ENCODE results near the gene GLI1. TPM values are rescaled to one million over a fixed set of nuclear protein-coding genes. Genes with fewer than 3 reads are reported as not detected.
A peak's percentile ranks its signal among the peaks of the same experiment; 100 is the strongest.

The GLI1 gene
- total RNA-seq, 1 experiment from 2014 or later: 0.57 TPM

DNA sequence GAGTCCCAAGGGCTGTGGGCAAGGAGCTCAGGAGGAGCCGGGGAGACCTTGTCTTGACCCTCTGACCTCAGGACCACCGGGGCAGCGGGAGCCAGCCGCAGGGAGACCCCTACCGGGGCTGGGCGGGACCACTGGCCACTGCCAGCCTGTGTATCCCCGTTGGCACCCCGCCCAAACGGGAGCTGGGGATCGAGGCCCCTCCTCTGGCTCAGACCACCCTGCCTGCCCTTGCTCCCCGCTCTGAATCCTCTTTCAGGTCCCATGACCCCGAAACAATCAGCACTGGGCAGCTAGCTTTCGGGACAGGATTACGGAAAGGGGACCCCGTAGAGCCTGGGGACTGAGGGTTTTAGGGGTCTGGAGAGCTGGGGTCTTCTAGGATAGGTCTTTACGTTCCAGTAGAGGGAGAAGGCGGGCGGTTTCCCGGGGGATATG, 1.3 kb downstream of the GLI1 start:
- DNase-seq (ENCODE audit: low read depth): no peak

- DNase-seq (ENCODE audit: low read depth): peak; percentile 82
Observed at GRCh38 chr12:57461276-57461916, 1.8 kb downstream of the GLI1 start.

DNA sequence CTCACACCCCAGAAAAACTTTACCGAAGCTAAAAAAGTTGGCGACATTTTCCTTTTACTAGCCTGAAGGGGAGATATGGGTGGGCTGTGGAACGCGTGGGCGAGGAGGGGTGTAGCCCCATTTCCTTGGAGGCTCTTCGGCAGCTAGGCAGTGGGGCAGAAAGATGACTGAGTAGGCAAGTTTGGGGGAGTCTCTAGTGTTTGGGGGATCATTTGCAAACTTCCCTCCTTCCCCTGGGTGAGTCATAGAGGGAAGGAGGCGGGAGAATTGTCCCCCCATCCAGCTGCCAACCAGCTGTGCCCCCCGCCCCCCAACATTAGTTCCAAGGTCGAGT, 2.3 kb downstream of the GLI1 start:
- peak; percentile 58 for DNase-seq (ENCODE audit: low read depth)

DNA sequence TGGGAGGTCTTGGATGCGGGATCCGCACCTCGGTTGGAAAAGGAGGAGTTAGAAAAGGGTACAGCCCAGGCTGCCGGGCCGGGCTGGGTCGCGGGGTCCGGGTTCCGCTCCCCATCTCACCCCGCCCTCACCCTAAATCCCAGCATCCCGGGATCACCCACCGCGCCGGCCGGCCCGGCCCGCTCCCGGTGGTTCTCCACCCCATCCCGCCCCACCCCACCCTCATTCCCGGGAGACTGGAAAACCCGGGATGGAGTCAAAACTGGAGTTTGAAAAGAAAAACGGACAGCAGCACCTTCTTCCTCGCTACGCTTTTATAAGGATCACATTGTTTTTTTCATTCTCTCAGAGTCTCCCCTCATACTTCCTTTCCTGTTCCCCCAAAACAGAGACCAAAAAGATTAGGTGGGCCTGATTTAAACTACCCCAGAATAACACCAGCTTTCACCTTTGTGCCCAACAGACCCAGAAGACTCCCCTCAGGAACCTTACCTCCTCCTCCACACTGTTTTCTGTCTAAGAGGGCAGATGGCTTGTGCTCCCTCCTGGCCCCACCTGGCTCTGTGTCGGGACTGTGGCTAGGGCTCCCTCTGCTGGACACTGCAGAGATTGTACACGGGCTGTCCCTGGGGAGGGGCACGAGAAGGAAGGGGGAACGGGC, 2.8 kb downstream of the GLI1 start:
- DNase-seq (ENCODE audit: low read depth): peak; percentile 94

DNA sequence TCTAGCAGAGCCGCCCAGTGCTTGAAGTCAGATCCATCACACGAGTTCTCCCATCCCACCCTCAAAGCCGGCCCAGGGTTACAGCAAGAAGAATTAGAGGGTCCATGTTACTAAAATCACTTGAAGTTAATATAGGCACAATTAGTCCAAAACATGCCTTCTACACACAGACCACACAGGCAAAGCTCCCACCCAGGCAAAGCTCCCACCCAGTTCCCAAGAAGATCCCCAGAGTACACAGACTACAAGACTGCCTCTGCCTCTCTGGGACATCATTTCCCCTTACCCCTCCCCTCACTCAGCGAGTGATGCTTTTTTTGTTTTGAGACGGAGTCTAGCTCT, 3.3 kb downstream of the GLI1 start:
- DNase-seq (ENCODE audit: low read depth): no peak

DNA sequence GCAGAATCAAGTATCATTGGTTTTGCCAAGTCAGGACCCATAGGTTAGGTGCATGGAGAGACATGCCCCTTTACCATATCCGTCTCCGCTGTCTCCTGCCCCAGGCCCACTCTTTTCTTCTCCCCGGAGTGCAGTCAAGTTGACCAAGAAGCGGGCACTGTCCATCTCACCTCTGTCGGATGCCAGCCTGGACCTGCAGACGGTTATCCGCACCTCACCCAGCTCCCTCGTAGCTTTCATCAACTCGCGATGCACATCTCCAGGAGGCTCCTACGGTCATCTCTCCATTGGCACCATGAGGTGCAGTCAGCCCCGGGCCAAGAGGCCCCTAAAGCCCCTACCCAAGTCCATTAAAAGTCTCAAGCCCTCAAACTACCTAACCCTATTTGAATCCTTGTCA, 5.0 kb downstream of the GLI1 start:
- no peak for DNase-seq (ENCODE audit: low read depth)

GRCh38 chr12:57465030-57465746, 5.6 kb downstream of the GLI1 start:
- DNase-seq (ENCODE audit: low read depth): no peak

DNA sequence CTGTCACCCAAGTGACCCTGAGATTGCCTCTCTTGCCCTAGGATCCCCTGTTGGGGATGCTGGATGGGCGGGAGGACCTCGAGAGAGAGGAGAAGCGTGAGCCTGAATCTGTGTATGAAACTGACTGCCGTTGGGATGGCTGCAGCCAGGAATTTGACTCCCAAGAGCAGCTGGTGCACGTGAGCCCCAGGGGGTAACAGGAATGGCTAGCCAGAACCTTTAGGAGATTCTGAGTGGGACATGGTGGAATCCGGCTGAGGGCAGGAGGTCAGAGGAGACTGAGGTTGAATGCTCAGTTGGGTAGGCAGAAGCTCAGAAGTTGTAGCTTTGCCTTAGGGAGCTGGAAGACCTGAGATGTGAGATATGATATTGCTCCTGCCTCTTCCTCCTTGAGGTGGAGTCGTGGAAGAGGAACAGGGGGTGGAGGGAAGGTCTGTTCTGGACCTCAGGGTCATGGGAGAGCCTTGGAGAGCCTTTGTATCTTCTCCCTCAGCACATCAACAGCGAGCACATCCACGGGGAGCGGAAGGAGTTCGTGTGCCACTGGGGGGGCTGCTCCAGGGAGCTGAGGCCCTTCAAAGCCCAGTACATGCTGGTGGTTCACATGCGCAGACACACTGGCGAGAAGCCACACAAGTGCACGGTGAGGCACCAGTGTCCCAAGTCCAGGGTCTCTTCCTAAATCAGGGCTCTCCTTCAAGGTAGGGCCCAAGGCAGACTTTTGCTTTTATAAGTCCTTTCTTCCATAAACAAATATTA, 6.3 kb downstream of the GLI1 start:
- no peak for DNase-seq (ENCODE audit: low read depth)

DNA sequence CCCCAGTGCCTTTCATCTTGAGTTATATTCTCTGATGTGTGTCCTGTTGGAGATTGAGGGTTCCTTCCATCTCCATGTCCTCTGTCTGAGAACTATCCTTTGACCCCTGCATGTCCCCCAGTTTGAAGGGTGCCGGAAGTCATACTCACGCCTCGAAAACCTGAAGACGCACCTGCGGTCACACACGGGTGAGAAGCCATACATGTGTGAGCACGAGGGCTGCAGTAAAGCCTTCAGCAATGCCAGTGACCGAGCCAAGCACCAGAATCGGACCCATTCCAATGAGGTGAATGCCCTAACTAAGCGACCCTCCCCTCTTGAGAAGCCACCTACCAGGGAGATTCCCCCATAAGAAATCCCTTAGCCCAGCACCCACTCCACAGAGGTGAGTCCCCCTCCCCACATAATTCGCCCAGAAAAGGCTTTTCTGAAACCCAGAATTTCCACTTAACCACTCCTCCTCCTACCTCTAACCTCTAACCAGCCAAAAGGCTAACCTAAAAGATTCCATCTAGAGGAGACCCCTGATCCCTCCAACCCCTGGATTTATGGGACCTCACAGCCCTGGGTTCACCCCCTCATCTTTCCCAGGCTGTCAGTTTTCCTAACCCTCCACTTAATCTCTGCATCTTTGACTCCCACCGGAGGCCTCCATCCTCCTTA, 7.8 kb downstream of the GLI1 start:
- no peak for DNase-seq (ENCODE audit: low read depth)

GRCh38 chr12:57467915-57468314, 8.3 kb downstream of the GLI1 start:
- no peak for DNase-seq (ENCODE audit: low read depth)

GRCh38 chr12:57469296-57470164, 9.9 kb downstream of the GLI1 start:
- no peak for DNase-seq (ENCODE audit: low read depth)

DNA sequence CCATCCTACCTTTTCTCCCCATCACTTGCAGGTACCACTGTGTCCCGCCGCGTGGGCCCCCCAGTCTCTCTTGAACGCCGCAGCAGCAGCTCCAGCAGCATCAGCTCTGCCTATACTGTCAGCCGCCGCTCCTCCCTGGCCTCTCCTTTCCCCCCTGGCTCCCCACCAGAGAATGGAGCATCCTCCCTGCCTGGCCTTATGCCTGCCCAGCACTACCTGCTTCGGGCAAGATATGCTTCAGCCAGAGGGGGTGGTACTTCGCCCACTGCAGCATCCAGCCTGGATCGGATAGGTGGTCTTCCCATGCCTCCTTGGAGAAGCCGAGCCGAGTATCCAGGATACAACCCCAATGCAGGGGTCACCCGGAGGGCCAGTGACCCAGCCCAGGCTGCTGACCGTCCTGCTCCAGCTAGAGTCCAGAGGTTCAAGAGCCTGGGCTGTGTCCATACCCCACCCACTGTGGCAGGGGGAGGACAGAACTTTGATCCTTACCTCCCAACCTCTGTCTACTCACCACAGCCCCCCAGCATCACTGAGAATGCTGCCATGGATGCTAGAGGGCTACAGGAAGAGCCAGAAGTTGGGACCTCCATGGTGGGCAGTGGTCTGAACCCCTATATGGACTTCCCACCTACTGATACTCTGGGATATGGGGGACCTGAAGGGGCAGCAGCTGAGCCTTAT, 10.8 kb downstream of the GLI1 start:
- DNase-seq (ENCODE audit: low read depth): no peak

- DNase-seq (ENCODE audit: low read depth): no peak
Observed at GRCh38 chr12:57470970-57471656, 11.5 kb downstream of the GLI1 start.

- no peak for DNase-seq (ENCODE audit: low read depth)
Observed at GRCh38 chr12:57471661-57472060, 12.1 kb downstream of the GLI1 start.

DNA sequence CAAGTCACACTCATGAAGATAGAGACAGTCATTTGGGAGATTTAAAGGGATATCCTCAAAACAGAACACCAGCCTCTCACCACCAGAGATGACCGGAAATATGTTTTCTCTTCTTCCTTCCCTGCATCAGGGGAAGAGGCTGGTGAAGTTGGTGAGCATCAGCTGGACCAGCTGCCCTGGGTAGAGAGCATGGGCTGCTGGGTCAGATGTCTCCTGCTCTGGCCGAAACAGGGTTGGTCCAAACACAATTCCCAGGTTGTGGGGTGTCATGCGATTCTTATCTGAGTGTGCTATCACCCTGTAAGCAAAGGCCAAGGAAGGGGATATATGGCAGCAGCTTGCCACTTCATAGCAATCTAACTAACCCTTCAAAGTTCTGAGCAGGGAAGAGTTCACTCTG, 12.8 kb downstream of the GLI1 start:
- no peak for DNase-seq (ENCODE audit: low read depth)

GRCh38 chr12:57473392-57473791, 13.8 kb downstream of the GLI1 start:
- no peak for DNase-seq (ENCODE audit: low read depth)

DNA sequence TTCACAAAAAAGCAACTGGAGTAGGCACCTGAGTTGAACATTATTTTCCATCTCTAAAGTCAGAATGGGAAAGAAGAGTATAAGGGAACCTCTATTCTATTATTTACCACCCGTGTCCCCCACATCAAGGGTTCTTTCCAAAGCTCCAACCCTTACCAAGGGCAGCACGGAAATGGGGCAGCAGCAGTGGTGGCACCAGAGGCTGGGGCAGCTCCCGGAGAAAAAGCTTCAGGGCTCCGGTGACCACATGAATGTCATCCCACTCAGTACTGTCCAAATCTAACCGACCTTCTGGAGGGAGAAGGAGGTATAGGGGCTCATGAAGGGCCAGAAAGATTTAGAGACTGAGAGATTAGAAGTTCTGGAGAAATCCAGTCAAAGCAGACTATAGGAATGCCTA, 14.3 kb downstream of the GLI1 start:
- no peak for DNase-seq (ENCODE audit: low read depth)

DNA sequence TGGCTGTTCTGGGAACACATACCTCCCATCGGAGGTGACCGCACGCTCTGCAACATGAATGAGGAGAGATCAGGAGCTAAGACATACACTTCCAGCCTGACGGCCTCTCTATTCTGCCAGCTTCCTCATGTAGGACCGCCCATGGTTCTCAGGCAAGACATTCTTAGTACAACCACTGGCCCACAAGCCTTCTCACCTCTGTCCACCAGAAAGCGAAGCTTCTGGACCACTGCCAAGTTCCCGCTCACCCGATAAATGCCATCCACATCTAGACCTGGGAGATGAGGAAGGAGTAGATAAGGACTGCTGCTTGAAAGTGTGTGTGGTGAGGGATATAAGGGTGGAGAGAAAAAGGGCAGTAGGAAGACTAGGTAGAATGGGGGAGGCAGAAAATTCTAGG, 14.8 kb downstream of the GLI1 start:
- no peak for DNase-seq (ENCODE audit: low read depth)

DNA sequence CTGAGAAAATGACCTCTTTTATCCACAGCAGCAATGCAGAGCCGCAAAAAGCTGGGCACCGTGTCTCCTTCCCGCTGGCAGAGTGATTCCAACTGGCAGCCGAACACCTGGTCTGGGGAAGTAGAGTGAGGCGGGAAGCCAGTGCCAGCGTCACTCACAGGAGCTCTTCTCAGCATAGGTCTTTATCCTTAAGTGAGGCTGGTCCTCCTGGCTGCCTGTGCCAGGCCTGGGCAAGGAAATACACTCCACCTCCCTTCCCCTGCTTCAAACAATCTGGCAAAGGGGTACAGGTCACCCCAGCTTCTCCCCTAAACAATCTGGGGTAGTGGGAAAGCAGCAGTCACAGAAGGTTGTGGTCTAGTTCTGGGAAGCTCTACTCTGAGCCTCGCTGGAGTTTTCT, 15.3 kb downstream of the GLI1 start:
- DNase-seq (ENCODE audit: low read depth): no peak
